Progenitor cell of endocrine pancreas (in vitro differentiated cells): ENCODE measurements around the gene GOLGA7B. TPM values are rescaled to one million over a fixed set of nuclear protein-coding genes. Genes with fewer than 3 reads are reported as not detected.

Source experiments
- DNase-seq: peaks from one replicate; pipeline ENCODE4 v3.0.0; 2021; ENCODE audit warnings: low spot score; ENCODE audit not compliant: unreplicated experiment
- H3K27ac Mint-ChIP-seq: 2 replicates; pipeline ENCODE4 v1.8.0; 2021; ENCODE audit warnings: mild to moderate bottlenecking, moderate library complexity, mixed read lengths
- H3K27me3 Mint-ChIP-seq: 2 replicates; pipeline ENCODE4 v1.8.0; 2021; ENCODE audit warnings: mixed read lengths
- H3K36me3 Mint-ChIP-seq: 2 replicates; pipeline ENCODE4 v1.8.0; 2022; ENCODE audit warnings: mixed read lengths; ENCODE audit not compliant: insufficient read depth
- H3K4me1 Mint-ChIP-seq: 2 replicates; pipeline ENCODE4 v1.8.0; 2021; ENCODE audit warnings: low read depth, mixed read lengths
- H3K4me3 Mint-ChIP-seq: 2 replicates; pipeline ENCODE4 v1.8.0; 2021; ENCODE audit warnings: low read depth, mild to moderate bottlenecking, moderate library complexity, mixed read lengths
- H3K9me3 Mint-ChIP-seq: 2 replicates; pipeline ENCODE4 v1.8.0; 2021; ENCODE audit warnings: low read depth, mixed read lengths
- CTCF ChIP-seq: fragments of 200-600 bp; sonication (generic); IDR thresholded peaks from one replicate; pipeline ENCODE4 v1.5.0; 2021; ENCODE audit warnings: antibody characterized with exemption, mild to moderate bottlenecking; ENCODE audit not compliant: unreplicated experiment
- long read RNA-seq: library from polyadenylated mRNA; unstranded; transcript quantifications from one replicate; pipeline ENCODE4 v2.0.0, GENCODE V29; 2020
- total RNA-seq: library from RNA; stranded (reverse); gene quantifications from 2 replicates; pipeline ENCODE4 v1.2.1, GENCODE V29; 2021

GOLGA7B gene
- 1.1 and 1.4 TPM in 2 replicates for total RNA-seq
- long read RNA-seq: 0 reads

GRCh38 chr10:97849687-97850402 lies at the start of gene GOLGA7B:
Gene GOLGA7B (plus strand): TSS chr10:97849843. CDS start chr10:97850304, 461 bp downstream.
- no peak within 1 kb of the TSS for H3K27ac Mint-ChIP-seq
- TF ChIP-seq CTCF: no peak
- H3K4me3 Mint-ChIP-seq: peak within 1 kb of the TSS; percentile 66
- no peaks in the 10 kb centered on the region for H3K9me3 Mint-ChIP-seq
- H3K36me3 Mint-ChIP-seq: no peaks in the 10 kb centered on the region
- H3K4me1 Mint-ChIP-seq: peaks cover 2% of the 10 kb centered on the region
- H3K27me3 Mint-ChIP-seq: peaks cover 49% of the 10 kb centered on the region
- peak; percentile 82 for DNase-seq

- Mint-ChIP-seq H3K4me1 (no peaks in the 10 kb centered on the region), H3K9me3 (peaks cover 8% of the 10 kb centered on the region), H3K36me3 (peaks cover 4% of the 10 kb centered on the region), H3K27me3 (peaks cover 12% of the 10 kb centered on the region), H3K4me3 (no peak overlapping the region), H3K27ac (no peak overlapping the region)
- DNase-seq: no peak
- TF ChIP-seq CTCF: no peak
Observed at GRCh38 chr10:97800474-97800873, 49.2 kb upstream of the GOLGA7B start.

DNA sequence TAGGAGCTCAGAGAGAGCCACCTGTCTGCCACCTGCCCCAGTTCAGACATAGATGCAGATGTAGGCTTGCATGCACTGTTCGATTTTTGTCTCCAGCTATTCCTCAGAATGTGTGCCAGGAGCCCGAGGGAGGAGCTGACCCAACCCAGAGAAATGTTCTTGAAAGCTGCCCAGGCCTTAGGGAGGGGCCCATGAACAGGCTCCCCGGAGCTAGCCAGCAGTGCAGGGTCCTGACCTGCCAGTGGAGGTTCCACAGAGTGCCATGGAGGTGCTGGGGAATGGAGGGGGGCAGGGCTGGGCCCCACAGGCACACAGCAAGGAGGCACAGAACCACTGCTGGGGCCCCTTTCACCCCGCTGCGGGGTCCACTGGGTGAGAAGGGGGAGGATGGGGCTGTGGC lies 48.2 kb upstream of the GOLGA7B start:
- Mint-ChIP-seq H3K4me1 (no peaks in the 10 kb centered on the region), H3K9me3 (peaks cover 8% of the 10 kb centered on the region), H3K36me3 (peaks cover 4% of the 10 kb centered on the region), H3K4me3 (no peak overlapping the region), H3K27me3 (peaks cover 12% of the 10 kb centered on the region), H3K27ac (no peak overlapping the region)
- no peak for TF ChIP-seq CTCF
- no peak for DNase-seq

DNA sequence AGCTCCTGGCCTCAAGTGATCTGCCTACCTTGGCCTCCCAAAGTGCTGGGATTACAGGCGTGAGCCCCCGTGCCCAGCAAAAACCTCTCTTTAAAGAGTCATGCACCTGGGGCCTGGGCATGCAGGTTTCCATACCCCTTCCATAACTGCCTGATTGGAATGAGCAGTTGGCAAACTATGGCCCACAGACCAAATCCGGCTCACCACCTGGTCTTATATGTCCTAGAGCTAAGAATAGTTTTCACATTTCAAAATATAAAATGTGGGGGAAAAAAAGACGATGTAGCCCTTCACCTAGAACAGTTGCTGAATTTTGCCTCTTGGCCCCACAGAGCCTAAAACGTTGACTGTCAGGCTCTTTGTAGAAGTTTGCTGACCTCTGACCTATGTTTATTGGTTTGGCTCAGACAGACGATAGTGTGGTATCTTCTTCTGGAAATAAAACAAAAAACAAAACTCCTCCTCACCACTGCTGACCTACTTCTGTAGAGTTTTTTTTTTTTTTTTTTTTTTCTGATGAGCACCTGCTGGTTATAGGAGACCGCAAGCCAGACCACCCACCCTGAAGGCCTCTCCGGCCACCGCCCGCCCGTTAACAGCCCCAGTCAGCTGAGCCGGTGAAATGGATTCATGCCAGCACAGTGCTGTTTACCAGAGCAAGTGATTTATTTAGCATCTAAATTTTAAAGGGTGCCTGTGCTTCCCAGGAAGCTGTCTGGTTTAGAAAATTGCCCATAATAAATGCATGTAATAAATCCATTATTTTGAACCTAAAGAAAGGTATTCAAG lies 44.4 kb upstream of the GOLGA7B start:
- DNase-seq: no peak
- H3K27me3 Mint-ChIP-seq: peaks cover 9% of the 10 kb centered on the region
- H3K4me1 Mint-ChIP-seq: no peaks in the 10 kb centered on the region
- no peak overlapping the region for H3K27ac Mint-ChIP-seq
- H3K36me3 Mint-ChIP-seq: no peaks in the 10 kb centered on the region
- no peak for TF ChIP-seq CTCF
- no peaks in the 10 kb centered on the region for H3K9me3 Mint-ChIP-seq
- H3K4me3 Mint-ChIP-seq: no peak overlapping the region

GRCh38 chr10:97805949-97806348 lies 43.7 kb upstream of the GOLGA7B start:
- Mint-ChIP-seq H3K9me3 (no peaks in the 10 kb centered on the region), H3K4me3 (no peak overlapping the region), H3K36me3 (no peaks in the 10 kb centered on the region), H3K4me1 (no peaks in the 10 kb centered on the region), H3K27me3 (peaks cover 9% of the 10 kb centered on the region), H3K27ac (no peak overlapping the region)
- no peak for DNase-seq
- TF ChIP-seq CTCF: no peak
